Endothelial cell of umbilical vein (primary cell): ENCODE results near the gene RFC3. TPM values are rescaled to one million over a fixed set of nuclear protein-coding genes. Genes with fewer than 3 reads are reported as not detected.

Experiments used
- BruUV-seq: library from RNA; stranded (reverse); fragments of 400-500 nt; replicated peaks from 2 replicates; lab custom pipeline; 2021; lab: Mats Ljungman, UMichigan
- CTCF ChIA-PET: fragments of 300-600, 350-600 bp; sonication (Branson Sonifier 250); formaldehyde crosslinking; loops from one replicate; lab custom pipeline; 2021; ENCODE audit warnings: antibody characterized with exemption, inconsistent platforms; lab: Charles Lee
- POLR2A ChIA-PET: fragments of 300-600, 350-600 bp; sonication (Branson Sonifier 250); formaldehyde crosslinking; loops from one replicate; lab custom pipeline; 2021; ENCODE audit warnings: antibody characterized with exemption, inconsistent platforms; lab: Charles Lee
- DNase-seq: peaks from one replicate; pipeline ENCODE4 v3.0.0-alpha.2; 2011; ENCODE audit warnings: low read depth, low spot score
- FAIRE-seq: peaks from 2 replicates; lab custom pipeline; 2011; peaks lifted over from hg19 to GRCh38; lab: Jason Lieb, UNC
- H2AFZ ChIP-seq: 2 replicates; pipeline ENCODE4 v1.6.0; 2012; ENCODE audit warnings: low read depth, low read length, control low read depth, inconsistent platforms
- H3K27ac ChIP-seq: 2 replicates; pipeline ENCODE4 v1.5.1; 2011; ENCODE audit warnings: low read depth, mild to moderate bottlenecking, control low read depth, low read length, moderate library complexity; ENCODE audit not compliant: insufficient read depth
- H3K27me3 ChIP-seq, 2 experiments: 2 replicates each; pipeline versions ENCODE4 v1.6.0 to v1.6.1; 2011; ENCODE audit warnings: low read length in 2 of 2, mixed read lengths in 1 of 2; ENCODE audit not compliant: control insufficient read depth in 2 of 2, insufficient read depth in 2 of 2
- H3K36me3 ChIP-seq, 2 experiments: 2 replicates in 1 of 2; 3 replicates in 1 of 2; pipeline ENCODE4 v1.5.1; 2011; ENCODE audit warnings: low read length in 2 of 2, mild to moderate bottlenecking in 1 of 2, moderate library complexity in 1 of 2; ENCODE audit not compliant: control insufficient read depth in 2 of 2, insufficient read depth in 2 of 2; ENCODE audit errors: extremely low read depth in 1 of 2
- H3K4me1 ChIP-seq: 3 replicates; pipeline ENCODE4 v1.5.1; 2011; ENCODE audit warnings: mild to moderate bottlenecking, low read length; ENCODE audit not compliant: control insufficient read depth, insufficient read depth; ENCODE audit errors: extremely low read depth
- H3K4me2 ChIP-seq: 2 replicates; pipeline ENCODE4 v1.6.1; 2011; ENCODE audit warnings: low read length, control low read depth, mixed read lengths; ENCODE audit not compliant: insufficient read depth
- H3K4me3 ChIP-seq, 3 experiments: fragments of 200-600 bp in 1 of 3; sonication (generic), shearing (Covaris generic) in 1 of 3; replicated peaks in 1 of 3; 2 replicates each; pipeline ENCODE4 v1.5.1; 2011 to 2016; ENCODE audit warnings: control low read depth in 3 of 3, low read length in 3 of 3, mild to moderate bottlenecking in 2 of 3, inconsistent platforms in 1 of 3, low read depth in 1 of 3, moderate library complexity in 1 of 3; ENCODE audit not compliant: insufficient read depth in 1 of 3
- H3K79me2 ChIP-seq: 2 replicates; pipeline ENCODE4 v1.6.0; 2012; ENCODE audit warnings: low read length, inconsistent platforms; ENCODE audit not compliant: control insufficient read depth, insufficient read depth
- H3K9ac ChIP-seq: replicated peaks from 2 replicates; pipeline ENCODE3; 2011; ENCODE audit warnings: low read length, control low read depth; ENCODE audit not compliant: insufficient read depth; ENCODE audit errors: extremely low read depth
- H3K9me1 ChIP-seq: replicated peaks from 3 replicates; pipeline ENCODE4 v1.6.0; 2011; ENCODE audit warnings: mild to moderate bottlenecking, low read length; ENCODE audit not compliant: control insufficient read depth, insufficient read depth; ENCODE audit errors: extremely low read depth
- H3K9me3 ChIP-seq: replicated peaks from 2 replicates; pipeline ENCODE4 v1.5.1; 2012; ENCODE audit warnings: low read length, inconsistent platforms; ENCODE audit not compliant: control insufficient read depth, insufficient read depth
- H4K20me1 ChIP-seq: replicated peaks from 2 replicates; pipeline ENCODE3; 2011; ENCODE audit warnings: mild to moderate bottlenecking, low read length; ENCODE audit not compliant: control insufficient read depth, insufficient read depth; ENCODE audit errors: extremely low read depth
- EZH2 ChIP-seq: IDR thresholded peaks from 2 replicates; pipeline ENCODE4 v1.6.1; 2012; ENCODE audit warnings: borderline replicate concordance, low read depth, mild to moderate bottlenecking, moderate library complexity, low read length, inconsistent platforms; ENCODE audit not compliant: severe bottlenecking
- FOS ChIP-seq: IDR thresholded peaks from 2 replicates; pipeline ENCODE4 v1.6.1; 2011; ENCODE audit warnings: mild to moderate bottlenecking, low read length, moderate library complexity, borderline replicate concordance; ENCODE audit not compliant: insufficient read depth
- GATA2 ChIP-seq: IDR thresholded peaks from 2 replicates; pipeline ENCODE4 v1.7.0; 2011; ENCODE audit warnings: low read depth, mild to moderate bottlenecking, moderate library complexity, mixed read lengths, low read length; ENCODE audit not compliant: insufficient read length, insufficient read depth
- JUN ChIP-seq: IDR thresholded peaks from 2 replicates; pipeline ENCODE4 v1.6.1; 2011; ENCODE audit warnings: borderline replicate concordance, low read depth; ENCODE audit not compliant: insufficient read length, insufficient read depth
- MYC ChIP-seq: IDR thresholded peaks from one replicate; pipeline ENCODE4 v1.6.1; 2011; ENCODE audit warnings: mild to moderate bottlenecking, low read depth, low read length
- POLR2A ChIP-seq: IDR thresholded peaks from 2 replicates; pipeline ENCODE4 v1.6.1; 2012; ENCODE audit warnings: low read depth, mild to moderate bottlenecking, control low read depth, low read length
- POLR2AphosphoS5 ChIP-seq: IDR thresholded peaks from 2 replicates; pipeline ENCODE4 v1.6.1; 2012; ENCODE audit warnings: low read depth, mild to moderate bottlenecking, control low read depth, low read length, moderate library complexity; ENCODE audit not compliant: insufficient read depth
- dilution Hi-C: fragments of 300-500 bp; cut with MboI; formaldehyde crosslinking; loops from one replicate; pipeline ENCODE4 v1.15.0; 2019; ENCODE audit warnings: low sequenced_read_pairs; ENCODE audit not compliant: extremely low pct_ligation_motif_present
- intact Hi-C: fragments of 100-400 bp; cut with micrococcal nuclease; formaldehyde crosslinking; loops from one replicate; pipeline ENCODE4 v1.10.0; 2022
- polyA plus RNA-seq, 4 experiments: library from polyadenylated mRNA; depleted of rRNA in 3 of 4; stranded (reverse) in 3 of 4; unstranded in 1 of 4; fragments of >200 nt; gene quantifications; 2 replicates each; pipeline versions ENCODE4 v1.2.1 to v1.2.3, GENCODE V29; 2011 to 2012; ENCODE audit warnings: missing spikeins in 1 of 4
- total RNA-seq: library from RNA; stranded (reverse); gene quantifications from 2 replicates; pipeline ENCODE4 v1.2.3, GENCODE V29; 2021
- TF ChIP-seq, protein P1 (sequence below): IDR thresholded peaks from 2 replicates; pipeline ENCODE4 v1.6.1; 2011; ENCODE audit not compliant: insufficient read depth, insufficient read length
- TF ChIP-seq, protein P2 (sequence below), 2 donors: IDR thresholded peaks; 1 replicate in 1 of 2; 2 replicates in 1 of 2; pipeline ENCODE4 v1.5.1; 2011; ENCODE audit warnings: low read length in 2 of 2, mild to moderate bottlenecking in 2 of 2, moderate library complexity in 2 of 2, control low read depth in 1 of 2, inconsistent platforms in 1 of 2, low read depth in 1 of 2; ENCODE audit not compliant: insufficient read depth in 1 of 2; ENCODE audit errors: extremely low read depth in 1 of 2

The RFC3 gene
- total and polyA plus RNA-seq, 2 donors (not counting 3 experiments of a cell fraction or from before 2014, with no cell fraction given): 7.3 to 17.9 TPM

DNA sequence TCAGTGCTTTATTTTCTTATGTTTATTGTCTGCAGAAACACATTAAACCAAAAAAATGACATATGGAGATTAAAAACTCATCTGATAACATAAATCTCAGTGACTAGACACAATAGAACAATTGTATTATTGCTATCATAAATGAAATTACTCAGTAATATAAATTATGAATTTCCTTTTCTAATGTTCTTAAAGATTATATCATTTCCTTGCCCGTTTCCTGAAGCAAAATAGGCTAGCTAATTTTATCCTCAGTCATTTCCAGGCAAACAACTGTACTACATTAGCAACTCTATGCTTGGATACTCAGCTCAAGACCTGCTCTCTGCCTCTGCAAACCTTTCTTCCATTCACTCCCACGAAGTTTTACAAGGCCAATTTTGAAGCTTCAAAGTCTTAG is 61.2 kb downstream of the RFC3 start:
- H4K20me1 ChIP-seq: no peaks in the 10 kb centered on the region
- TF ChIP-seq, protein P1, sequence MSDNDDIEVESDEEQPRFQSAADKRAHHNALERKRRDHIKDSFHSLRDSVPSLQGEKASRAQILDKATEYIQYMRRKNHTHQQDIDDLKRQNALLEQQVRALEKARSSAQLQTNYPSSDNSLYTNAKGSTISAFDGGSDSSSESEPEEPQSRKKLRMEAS: no peak
- TF ChIP-seq, protein P2, sequence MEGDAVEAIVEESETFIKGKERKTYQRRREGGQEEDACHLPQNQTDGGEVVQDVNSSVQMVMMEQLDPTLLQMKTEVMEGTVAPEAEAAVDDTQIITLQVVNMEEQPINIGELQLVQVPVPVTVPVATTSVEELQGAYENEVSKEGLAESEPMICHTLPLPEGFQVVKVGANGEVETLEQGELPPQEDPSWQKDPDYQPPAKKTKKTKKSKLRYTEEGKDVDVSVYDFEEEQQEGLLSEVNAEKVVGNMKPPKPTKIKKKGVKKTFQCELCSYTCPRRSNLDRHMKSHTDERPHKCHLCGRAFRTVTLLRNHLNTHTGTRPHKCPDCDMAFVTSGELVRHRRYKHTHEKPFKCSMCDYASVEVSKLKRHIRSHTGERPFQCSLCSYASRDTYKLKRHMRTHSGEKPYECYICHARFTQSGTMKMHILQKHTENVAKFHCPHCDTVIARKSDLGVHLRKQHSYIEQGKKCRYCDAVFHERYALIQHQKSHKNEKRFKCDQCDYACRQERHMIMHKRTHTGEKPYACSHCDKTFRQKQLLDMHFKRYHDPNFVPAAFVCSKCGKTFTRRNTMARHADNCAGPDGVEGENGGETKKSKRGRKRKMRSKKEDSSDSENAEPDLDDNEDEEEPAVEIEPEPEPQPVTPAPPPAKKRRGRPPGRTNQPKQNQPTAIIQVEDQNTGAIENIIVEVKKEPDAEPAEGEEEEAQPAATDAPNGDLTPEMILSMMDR (IDR thresholded peaks at IDR 0.05; ENCODE audit: extremely low read depth in 1 of 2, insufficient read depth in 1 of 2, low read depth in 1 of 2, low read length in 2 of 2): no peak
- TF ChIP-seq POLR2AphosphoS5 (no peak), JUN (peak; percentile 77), FOS (peak; percentile 58), GATA2 (peak; percentile 95), MYC (no peak), POLR2A (no peak), EZH2 (no peak)
- dilution Hi-C loops (no loop called here), intact Hi-C loops (loop anchor here (1.0 to 5.0 kb wide), 6 partner anchors 53 to 1843 kb away; partner anchors contain the start of gene RFC3)
- H3K4me1 ChIP-seq: peaks cover 17% of the 10 kb centered on the region
- BruUV-seq: no TSS peak
- peaks cover 0 to 2% of the 10 kb centered on the region in 2 experiments for H3K27me3 ChIP-seq
- peak overlapping the region; percentile 33 for H3K9ac ChIP-seq
- DNase-seq (peak; percentile 85), FAIRE-seq (peak; percentile 92)
- H2AFZ ChIP-seq: no peak overlapping the region
- peak overlapping the region; percentile 41 for H3K27ac ChIP-seq
- H3K9me3 ChIP-seq: no peaks in the 10 kb centered on the region
- H3K9me1 ChIP-seq: no peaks in the 10 kb centered on the region
- ChIA-PET CTCF (interaction anchor here (0.6 to 2.0 kb wide), 11 partner anchors 11 to 1285 kb away, joined by 3 to 15 read pairs (median 3); partner anchors contain the start of gene RFC3), POLR2A (no interaction called here)
- H3K79me2 ChIP-seq: no peaks in the 10 kb centered on the region
- H3K36me3 ChIP-seq: no peaks in the 10 kb centered on the region
- H3K4me2 ChIP-seq: peak overlapping the region; percentile 81
- peak overlapping the region in 1 of 3 experiments; percentile 27 for H3K4me3 ChIP-seq
